Heart left ventricle (tissue), 13 donors: ENCODE results near the gene HELZ2.

Experiments used
- POLR2A ChIP-seq, 2 donors: fragments of 450-650 bp; IDR thresholded peaks; one replicate each; pipeline ENCODE4 v1.6.1; 2017; ENCODE audit warnings: antibody characterized with exemption in 2 of 2, mild to moderate bottlenecking in 2 of 2, moderate library complexity in 2 of 2
- TF ChIP-seq, protein P1 (sequence below), 12 donors: fragments of 200-600 bp; sonication (generic) in 4 of 12; IDR thresholded peaks; one replicate each; pipeline versions ENCODE4 v1.5.0 to v1.8.0; 2018 to 2022; ENCODE audit warnings: antibody characterized with exemption in 12 of 12, mild to moderate bottlenecking in 5 of 12
- donor health status: ischemic (EF 13 %, LVEDD 7.1; RV severe dilation, severe dysfunction).
- donor health status: DM: no; HTN: yes; CAD: no.
- donor health status: DM: no; HTN: no; CAD: no.
- donor health status: ischemic (EF 25% LVEDD 6.9; RV normal size, moderate dysfunction).
- donor health status: ischemic (EF 25% LVEDD 5.7; RV mildly dilated, moderate dysfunction).
- donor health status: ischemic (EF 35%, LVEDD 5.7; RV mildly dilated, moderate dysfunction).
- donor health status: nonischemic (EF 11% LVEDD 7.7; RV severe dilation, severe dysfunction).
- donor health status: DM: yes; HTN: yes; CAD: no.
- donor health status: PGD.
- donor health status: ischemic (EF 29% LVEDD 5.4; RV normal size, mild dysfunction).
- donor health status: nonischemic (EF 23%, LVEDD 6.1; RV moderate dilation, normal function).

GRCh38 chr20:63622096-63622495 lies 48.1 kb upstream of the HELZ2 start:
- TF ChIP-seq POLR2A (IDR thresholded peaks at IDR 0.05) = no peak
- TF ChIP-seq, protein P1, sequence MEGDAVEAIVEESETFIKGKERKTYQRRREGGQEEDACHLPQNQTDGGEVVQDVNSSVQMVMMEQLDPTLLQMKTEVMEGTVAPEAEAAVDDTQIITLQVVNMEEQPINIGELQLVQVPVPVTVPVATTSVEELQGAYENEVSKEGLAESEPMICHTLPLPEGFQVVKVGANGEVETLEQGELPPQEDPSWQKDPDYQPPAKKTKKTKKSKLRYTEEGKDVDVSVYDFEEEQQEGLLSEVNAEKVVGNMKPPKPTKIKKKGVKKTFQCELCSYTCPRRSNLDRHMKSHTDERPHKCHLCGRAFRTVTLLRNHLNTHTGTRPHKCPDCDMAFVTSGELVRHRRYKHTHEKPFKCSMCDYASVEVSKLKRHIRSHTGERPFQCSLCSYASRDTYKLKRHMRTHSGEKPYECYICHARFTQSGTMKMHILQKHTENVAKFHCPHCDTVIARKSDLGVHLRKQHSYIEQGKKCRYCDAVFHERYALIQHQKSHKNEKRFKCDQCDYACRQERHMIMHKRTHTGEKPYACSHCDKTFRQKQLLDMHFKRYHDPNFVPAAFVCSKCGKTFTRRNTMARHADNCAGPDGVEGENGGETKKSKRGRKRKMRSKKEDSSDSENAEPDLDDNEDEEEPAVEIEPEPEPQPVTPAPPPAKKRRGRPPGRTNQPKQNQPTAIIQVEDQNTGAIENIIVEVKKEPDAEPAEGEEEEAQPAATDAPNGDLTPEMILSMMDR (IDR thresholded peaks at IDR 0.05) = no peak
